PC-9 (cell line): ENCODE data around the gene PNPT1. TPM values are rescaled to one million over a fixed set of nuclear protein-coding genes. Genes with fewer than 3 reads are reported as not detected.
A peak's percentile ranks its signal among the peaks of the same experiment; 100 is the strongest.
"Not testable (repeated sequence)": the region's sequence is repeated elsewhere in the genome, so short reads cannot be mapped to it uniquely, and the experiment has no call there.

Experiments used
- Bru-seq: library from RNA; stranded (reverse); fragments of 400-500 nt; gene quantifications from one replicate; lab custom pipeline; 2021; lab: Mats Ljungman, UMichigan
- BruChase-seq, 2 experiments: library from RNA; stranded (reverse); fragments of 400-500 nt; gene quantifications; one replicate each; lab custom pipeline; 2021; lab: Mats Ljungman, UMichigan
- BruUV-seq: library from RNA; stranded (reverse); fragments of 400-500 nt; replicated peaks from 2 replicates; lab custom pipeline; 2021; lab: Mats Ljungman, UMichigan
- CTCF ChIA-PET: fragments of 300-600 bp; sonication (Branson Sonifier 250); formaldehyde crosslinking; loops from one replicate; lab custom pipeline; 2022; ENCODE audit warnings: antibody characterized with exemption; lab: Charles Lee
- POLR2A ChIA-PET: fragments of 300-600 bp; sonication (Branson Sonifier 250); formaldehyde crosslinking; loops from one replicate; lab custom pipeline; 2022; ENCODE audit warnings: antibody characterized with exemption; ENCODE audit not compliant: unreplicated experiment; lab: Charles Lee
- DNase-seq, 2 experiments: peaks; one replicate each; pipeline versions ENCODE4 v3.0.0 to v3.0.0-alpha.2; 2015 to 2022; ENCODE audit warnings: mixed read lengths in 1 of 2
- H2AFZ ChIP-seq: fragments of 200-600 bp; sonication (generic); 2 replicates; pipeline ENCODE4 v1.8.1; 2017; ENCODE audit warnings: antibody characterized with exemption
- H3F3A ChIP-seq: fragments of 200-600 bp; sonication (generic); 2 replicates; pipeline ENCODE4 v1.8.1; 2017; ENCODE audit warnings: antibody characterized with exemption, mild to moderate bottlenecking, low read depth; ENCODE audit not compliant: insufficient read depth
- H3K27ac ChIP-seq: fragments of 200-600 bp; sonication (generic); 2 replicates; pipeline ENCODE4 v1.6.1; 2016; ENCODE audit warnings: mixed run types
- H3K27me3 ChIP-seq: fragments of 200-600 bp; sonication (generic); 2 replicates; pipeline ENCODE4 v1.6.1; 2016; ENCODE audit warnings: low read depth, mixed run types; ENCODE audit not compliant: insufficient read depth
- H3K36me3 ChIP-seq: fragments of 200-600 bp; sonication (generic); 2 replicates; pipeline ENCODE4 v1.6.1; 2016; ENCODE audit warnings: low read depth, mixed run types
- H3K4me1 ChIP-seq: fragments of 200-600 bp; sonication (generic); replicated peaks from 2 replicates; pipeline ENCODE4 v1.6.1; 2016; ENCODE audit warnings: mixed run types; ENCODE audit not compliant: insufficient read depth
- H3K4me2 ChIP-seq: fragments of 200-600 bp; sonication (generic); 2 replicates; pipeline ENCODE4 v1.6.1; 2017; ENCODE audit warnings: mixed run types
- H3K4me3 ChIP-seq: fragments of 200-600 bp; sonication (generic); 2 replicates; pipeline ENCODE4 v1.6.1; 2016; ENCODE audit warnings: mixed run types
- H3K79me2 ChIP-seq: fragments of 200-600 bp; sonication (generic); 2 replicates; pipeline ENCODE4 v1.6.1; 2017; ENCODE audit warnings: low read depth, mixed run types
- H3K9me2 ChIP-seq: fragments of 200-600 bp; sonication (generic); 2 replicates; pipeline ENCODE4 v1.8.1; 2017; ENCODE audit warnings: mild to moderate bottlenecking; ENCODE audit not compliant: insufficient read depth
- H3K9me3 ChIP-seq: fragments of 200-600 bp; sonication (generic); 2 replicates; pipeline ENCODE4 v1.8.1; 2016; ENCODE audit warnings: low read depth; ENCODE audit not compliant: insufficient read depth
- H4K20me1 ChIP-seq: fragments of 200-600 bp; sonication (generic); 2 replicates; pipeline ENCODE4 v1.8.1; 2017; ENCODE audit not compliant: insufficient read depth
- CTCF ChIP-seq: fragments of 200-600 bp; sonication (generic); conservative IDR thresholded peaks from 2 replicates; pipeline ENCODE4 v1.6.1; 2017; ENCODE audit warnings: mixed run types, antibody characterized with exemption, mild to moderate bottlenecking, moderate library complexity
- EZH2 ChIP-seq: fragments of 200-600 bp; sonication (generic); IDR thresholded peaks from 2 replicates; pipeline ENCODE4 v1.8.0; 2017; ENCODE audit warnings: antibody characterized with exemption, low read depth
- intact Hi-C: fragments of 100-400 bp; cut with micrococcal nuclease; formaldehyde crosslinking; loops from one replicate; pipeline ENCODE4 v1.10.0; 2022; ENCODE audit not compliant: unreplicated experiment
- long read RNA-seq: library from polyadenylated mRNA; stranded (forward); transcript quantifications from one replicate; pipeline ENCODE4 v2.0.0, GENCODE V29; 2022
- total RNA-seq: library from RNA; stranded (reverse); gene quantifications from 2 replicates; pipeline ENCODE4 v1.2.3, GENCODE V29; 2021

The PNPT1 gene
- total RNA-seq (23.1 and 34.1 TPM in 2 replicates), Bru-seq, nascent RNA (percentile 84 among the genes with signal in this experiment), BruChase-seq, experiment 1, labeled RNA remaining after a 2-hour chase (percentile 83 among the genes with signal in this experiment), BruChase-seq, experiment 2, labeled RNA remaining after a 6-hour chase (percentile 84 among the genes with signal in this experiment)
- long read RNA-seq, full-length matches to known transcripts = 61 of 81 reads
- long read RNA-seq, partial matches to known transcripts = 2 of 81 reads
- long read RNA-seq, other reads (novel, unspliced or antisense) = 18 of 81 reads

DNA sequence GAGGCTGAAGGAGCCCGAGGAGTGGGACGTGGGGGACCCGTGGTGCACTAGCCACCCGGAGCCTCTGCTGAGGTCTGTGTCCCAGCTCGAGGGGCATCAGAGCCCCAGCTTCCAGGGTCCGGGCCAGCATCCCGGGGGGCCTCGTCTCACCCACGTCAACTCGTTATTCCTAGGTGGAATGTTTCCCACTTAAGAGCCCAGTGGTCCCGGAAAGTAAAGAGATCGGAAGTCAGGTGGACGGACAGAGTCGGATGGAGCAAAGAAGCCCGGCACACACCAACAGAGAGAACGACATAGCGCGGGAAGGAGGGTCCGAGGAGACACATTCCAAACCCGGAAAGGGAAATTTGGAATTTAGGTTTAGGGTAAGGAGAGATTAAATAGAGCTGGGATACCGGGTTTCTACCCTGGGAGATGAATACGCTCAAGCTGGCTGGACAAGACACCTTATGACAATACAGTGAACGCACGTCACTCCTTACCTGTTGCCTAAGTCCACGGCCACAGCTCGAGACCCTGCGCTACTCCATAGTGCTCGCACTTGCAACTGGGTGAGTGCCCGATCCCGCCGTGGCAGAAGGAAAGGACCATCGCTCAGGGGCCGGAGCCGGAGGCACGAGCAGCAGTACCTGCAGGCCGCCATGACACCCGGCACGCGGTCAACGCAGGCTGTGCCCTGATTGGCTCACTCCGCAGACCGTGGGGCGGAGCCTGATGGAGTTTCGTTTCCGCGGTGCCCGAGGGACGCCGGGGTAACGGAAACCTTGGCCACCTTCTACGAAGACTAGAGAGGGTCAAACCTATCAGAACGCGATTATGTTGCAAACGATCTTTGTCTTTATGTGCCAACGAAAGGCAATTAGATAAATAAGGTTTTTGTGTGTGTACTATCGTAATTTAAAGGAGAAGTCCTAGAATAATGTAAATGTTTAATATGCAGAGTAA lies at the start of gene PNPT1:
Gene PNPT1, minus strand, starts transcription at position 664 of the 945 bp plus-strand sequence. Its CDS starts 21 bp downstream, at position 643.
- POLR2A ChIA-PET = no interaction called here
- intact Hi-C loops = loop anchor here (2.0 kb wide), 1 partner anchor 437 kb away; no protein-coding TSS in a partner anchor

GRCh38 chr2:55742996-55743395 lies 49.4 kb upstream of the PNPT1 start:
- Histone ChIP-seq H2AFZ (no peak overlapping the region), H3K4me2 (no peak overlapping the region), H3F3A (no peaks in the 10 kb centered on the region), H4K20me1 (no peaks in the 10 kb centered on the region), H3K27me3 (no peaks in the 10 kb centered on the region), H3K4me3 (no peak overlapping the region), H3K9me3 (no peaks in the 10 kb centered on the region), H3K36me3 (no peaks in the 10 kb centered on the region), H3K79me2 (no peaks in the 10 kb centered on the region), H3K27ac (no peak overlapping the region), H3K9me2 (no peaks in the 10 kb centered on the region), H3K4me1 (no peaks in the 10 kb centered on the region)
- BruUV-seq = no TSS peak
- intact Hi-C loops = no loop called here
- ChIA-PET CTCF (no interaction called here), POLR2A (no interaction called here)
- no peak for TF ChIP-seq EZH2
- peak in 1 of 2 experiments; percentile 12 for DNase-seq

More for the DNA sequence above, at the start of gene PNPT1:
- Histone ChIP-seq H3F3A (no peaks in the 10 kb centered on the region), H3K4me2 (peak within 1 kb of the TSS; percentile 73), H4K20me1 (peaks cover 11% of the 10 kb centered on the region; the same call in 1 of the 2 replicates), H3K9me3 (no peaks in the 10 kb centered on the region), H3K27ac (peak within 1 kb of the TSS; percentile 32), H3K4me3 (peak within 1 kb of the TSS; percentile 87), H3K4me1 (peaks cover 15% of the 10 kb centered on the region), H3K27me3 (no peaks in the 10 kb centered on the region), H3K9me2 (no peaks in the 10 kb centered on the region), H3K79me2 (peaks cover 48% of the 10 kb centered on the region), H2AFZ (peak within 1 kb of the TSS; percentile 96), H3K36me3 (peaks cover 12% of the 10 kb centered on the region; the same call in 1 of the 2 replicates)
- DNase-seq = peak; percentile 89 to 94
- CTCF ChIA-PET = no interaction called here
- TSS peak; percentile 82 for BruUV-seq
- TF ChIP-seq EZH2 (no peak), CTCF (no peak)

DNA sequence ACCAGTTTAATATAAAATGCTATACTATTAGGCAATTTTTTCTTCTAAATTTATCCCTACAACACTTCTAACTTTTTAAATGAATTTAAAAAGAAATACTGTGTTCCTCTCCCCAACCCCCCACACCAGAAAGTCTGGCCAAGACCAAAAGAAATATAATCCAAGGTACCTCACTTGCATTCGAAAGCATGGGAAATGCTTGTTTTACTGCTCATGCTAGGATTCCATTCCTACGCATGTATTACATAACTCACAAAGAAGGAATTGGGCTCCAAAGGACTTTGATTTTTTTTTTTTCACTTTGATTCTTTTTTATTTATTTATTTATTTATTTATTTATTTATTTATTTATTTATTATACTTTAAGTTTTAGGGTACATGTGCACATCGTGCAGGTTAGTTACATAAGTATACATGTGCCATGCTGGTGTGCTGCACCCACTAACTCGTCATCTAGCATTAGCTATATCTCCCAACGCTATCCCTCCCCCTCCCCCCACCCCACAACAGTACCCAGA lies 42.4 kb upstream of the PNPT1 start:
- BruUV-seq, CTCF ChIA-PET, H3K4me2 ChIP-seq, H3K4me3 ChIP-seq, intact Hi-C loops, H3K27me3 ChIP-seq, H4K20me1 ChIP-seq, H3K27ac ChIP-seq, H3F3A ChIP-seq, H3K79me2 ChIP-seq, H3K9me3 ChIP-seq, H3K36me3 ChIP-seq, H3K9me2 ChIP-seq, H2AFZ ChIP-seq, POLR2A ChIA-PET, H3K4me1 ChIP-seq: not testable (repeated sequence)
- DNase-seq = peak in 1 of 2 experiments; percentile 10
